Kidney glomerular epithelial cell (primary cell): ENCODE data around the gene STX18.

Experiments
- DNase-seq: peaks from one replicate; lab custom pipeline; 2025; lab: John Stamatoyannopoulos, UW

STX18 gene

DNA sequence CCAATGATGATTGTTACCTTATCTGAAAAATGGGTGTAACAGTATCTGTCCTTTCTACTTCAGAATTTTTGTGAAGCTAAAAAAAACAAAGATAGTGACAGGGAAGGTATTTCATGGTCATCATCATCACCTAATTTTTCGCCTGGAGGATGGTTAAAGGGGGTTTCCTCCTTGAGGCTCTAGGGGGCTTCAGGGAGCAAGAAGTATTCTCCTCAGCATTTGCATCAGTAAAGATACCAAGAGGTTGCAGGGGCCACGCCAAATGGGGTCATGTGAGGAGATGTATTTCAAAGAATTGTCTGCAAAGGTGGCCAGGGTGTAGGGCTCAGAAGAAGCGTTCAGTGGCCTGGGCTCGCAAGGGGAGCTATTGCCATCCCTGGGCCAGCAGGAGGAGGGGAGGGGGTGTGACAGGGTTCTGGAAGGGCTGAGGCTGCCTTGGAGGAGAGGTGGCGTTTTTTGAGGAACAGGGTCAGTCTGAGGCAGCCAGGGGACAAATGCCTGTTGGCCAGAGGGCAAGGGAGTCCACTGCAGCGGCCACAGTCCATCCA, 162.2 kb downstream of the STX18 start:
- DNase-seq = no peak

DNA sequence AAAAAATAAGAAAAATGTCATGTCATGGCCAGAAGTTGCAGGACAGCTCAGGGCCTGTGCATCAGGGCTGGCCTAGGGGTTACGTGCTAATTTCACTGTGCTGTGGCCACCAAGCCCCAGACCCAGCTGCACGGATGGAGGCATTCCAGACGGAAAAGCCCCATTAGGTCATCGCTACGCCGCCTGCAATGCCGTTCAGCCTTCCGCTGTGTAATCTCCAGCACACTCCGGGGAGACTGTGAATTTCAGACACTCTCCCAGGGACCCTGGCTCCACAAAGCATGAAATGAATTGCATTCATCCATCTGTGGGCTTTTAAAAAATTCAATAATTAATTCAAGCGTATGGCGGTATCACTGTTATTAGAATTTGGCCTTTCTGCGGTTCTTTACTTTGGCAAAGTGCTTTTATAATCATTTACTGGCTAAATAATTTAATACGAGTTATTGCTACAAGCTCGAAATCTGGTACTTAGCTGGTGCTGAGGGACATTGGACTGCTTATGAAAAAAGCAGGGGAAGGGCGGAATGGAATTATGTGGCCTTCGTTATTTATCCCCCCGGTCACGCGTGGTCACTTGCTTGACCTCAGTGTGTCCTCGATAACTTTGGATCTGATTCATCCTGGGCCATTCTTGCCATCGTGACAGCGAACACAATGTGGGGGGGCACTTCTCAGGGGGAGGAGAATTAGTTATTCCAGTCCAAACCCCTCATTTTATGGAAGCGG, 164.0 kb downstream of the STX18 start:
- DNase-seq = no peak

DNA sequence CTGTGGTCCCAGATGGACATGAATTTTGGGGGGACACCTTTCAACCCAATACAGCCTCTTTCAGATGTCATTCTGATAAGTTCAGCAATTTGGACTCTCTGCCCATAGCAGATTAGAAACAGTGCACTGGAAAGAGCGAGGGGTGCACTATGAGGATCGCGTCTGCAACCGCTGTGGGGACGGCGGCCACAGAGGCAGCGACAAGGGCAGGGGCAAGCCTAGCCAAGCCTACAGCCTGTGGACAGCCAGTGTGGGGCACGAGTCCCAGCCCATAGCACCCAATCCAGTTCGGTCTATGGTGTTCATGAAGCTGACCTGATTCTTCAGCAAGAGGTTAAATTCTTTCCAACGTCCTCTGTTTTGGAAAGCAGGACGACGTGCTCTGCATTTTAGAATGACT, 164.7 kb downstream of the STX18 start:
- no peak for DNase-seq

DNA sequence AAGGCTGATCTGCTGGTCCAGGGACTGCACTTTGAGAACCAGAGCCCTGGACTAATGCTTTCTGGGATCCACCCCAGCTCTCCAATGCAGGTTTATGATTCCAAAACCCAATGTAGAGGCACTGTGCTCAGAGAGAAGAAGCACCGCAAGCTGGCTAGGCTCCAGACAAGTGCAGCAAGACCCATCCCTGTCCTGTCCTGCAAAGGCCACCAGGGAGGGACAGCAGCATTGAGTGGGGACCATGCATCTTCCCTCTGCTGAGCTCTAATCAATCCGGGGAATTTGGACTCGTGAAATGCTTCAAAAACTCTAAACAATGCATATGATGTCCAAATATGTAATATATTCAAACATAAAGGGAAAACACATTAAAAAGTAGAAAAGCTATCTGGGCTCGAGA, 165.8 kb downstream of the STX18 start:
- DNase-seq = no peak

DNA sequence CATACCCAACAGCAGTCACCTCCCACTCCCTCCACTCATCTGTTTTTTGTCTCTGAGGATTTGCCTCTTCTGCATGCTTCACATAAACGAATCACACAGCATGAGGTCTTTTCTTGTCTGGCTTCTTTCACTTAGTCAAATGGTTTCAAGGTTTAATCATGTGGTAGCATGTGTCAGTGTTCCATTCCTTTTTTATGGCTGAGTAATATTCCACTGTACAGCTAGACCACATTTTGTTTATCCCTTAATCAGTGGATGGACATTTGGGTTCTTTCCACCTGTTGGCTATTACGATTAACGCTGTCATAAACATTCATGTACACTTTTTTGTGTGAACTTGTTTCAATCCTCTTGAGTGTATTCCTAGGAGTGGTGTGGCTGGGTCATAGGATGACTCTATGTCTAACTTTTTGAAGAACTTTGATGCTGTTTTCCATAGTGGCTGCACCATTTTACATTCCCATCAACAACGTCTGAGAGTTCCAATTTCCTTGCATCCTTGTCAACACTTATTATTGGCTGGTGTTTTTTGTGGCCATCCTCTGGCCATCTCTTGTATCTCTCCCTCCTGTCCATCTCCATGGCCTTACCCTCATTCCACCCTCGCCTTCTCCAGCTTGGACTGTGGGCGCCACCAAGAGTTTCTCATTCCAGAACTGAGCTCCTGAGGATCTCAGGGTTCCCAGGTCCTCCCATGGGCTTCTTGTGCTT, 167.3 kb downstream of the STX18 start:
- no peak for DNase-seq
